Measurements from ENCODE around the gene C11orf54.

GRCh38 chr11:93720522-93720921, 20.9 kb upstream of the C11orf54 start:
- TF ChIP-seq CTCF (IDR thresholded peaks at IDR 0.05; ENCODE audit: extremely low read depth in 1 of 2, insufficient read depth in 1 of 2, low read depth in 1 of 2, low read length in 2 of 2) (no peak), POLR2AphosphoS5 (IDR thresholded peaks at IDR 0.05; ENCODE audit: insufficient read depth, low read depth, low read length) (no peak)
